OCI-LY7 (cell line): Measurements from ENCODE around the gene STX4. TPM values are rescaled to one million over a fixed set of nuclear protein-coding genes. Genes with fewer than 3 reads are reported as not detected.

Experiments
- BruUV-seq: library from RNA; stranded (reverse); fragments of 400-500 nt; replicated peaks from 2 replicates; lab custom pipeline; 2021; lab: Mats Ljungman, UMichigan
- CTCF ChIA-PET: fragments of 300-600 bp; sonication (Branson Sonifier 250); formaldehyde crosslinking; loops from one replicate; lab custom pipeline; 2022; ENCODE audit warnings: antibody characterized with exemption; ENCODE audit not compliant: unreplicated experiment; lab: Charles Lee
- POLR2A ChIA-PET: fragments of 300-600 bp; sonication (Branson Sonifier 250); formaldehyde crosslinking; loops from one replicate; lab custom pipeline; 2022; ENCODE audit warnings: antibody characterized with exemption; lab: Charles Lee
- DNase-seq: peaks from one replicate; pipeline ENCODE4 v3.0.0-alpha.2; 2015; ENCODE audit warnings: low spot score
- H2AFZ ChIP-seq: fragments of 200-600 bp; sonication (generic), shearing (Covaris generic); 2 replicates; pipeline ENCODE4 v1.6.1; 2014; ENCODE audit warnings: mild to moderate bottlenecking, antibody characterized with exemption, low read length, moderate library complexity
- H3K27ac ChIP-seq: fragments of 200-600 bp; sonication (generic); 2 replicates; pipeline ENCODE4 v1.5.1; 2014; ENCODE audit warnings: mixed run types, low read depth, mild to moderate bottlenecking, moderate library complexity, low read length, inconsistent platforms; ENCODE audit not compliant: poor library complexity, severe bottlenecking
- H3K36me3 ChIP-seq: fragments of 200-600 bp; sonication (generic); 2 replicates; pipeline ENCODE4 v1.6.1; 2014; ENCODE audit warnings: mild to moderate bottlenecking, antibody characterized with exemption, low read length, moderate library complexity, mixed read lengths; ENCODE audit not compliant: insufficient read depth
- H3K4me1 ChIP-seq: fragments of 200-600 bp; sonication (generic); 2 replicates; pipeline ENCODE4 v1.5.1; 2014; ENCODE audit warnings: mild to moderate bottlenecking, low read length; ENCODE audit not compliant: insufficient read depth, poor library complexity, severe bottlenecking
- H3K4me2 ChIP-seq: fragments of 200-600 bp; sonication (generic); 2 replicates; pipeline ENCODE4 v1.6.1; 2014; ENCODE audit warnings: mild to moderate bottlenecking, low read length
- H3K4me3 ChIP-seq: fragments of 200-600 bp; sonication (generic); 2 replicates; pipeline ENCODE4 v1.5.1; 2014; ENCODE audit warnings: mild to moderate bottlenecking, low read depth, low read length; ENCODE audit not compliant: poor library complexity, severe bottlenecking
- H3K79me2 ChIP-seq: fragments of 200-600 bp; sonication (generic); 2 replicates; pipeline ENCODE4 v1.6.1; 2016; ENCODE audit warnings: low read depth, mild to moderate bottlenecking, low read length, moderate library complexity, mixed read lengths; ENCODE audit not compliant: insufficient read depth
- H3K9me2 ChIP-seq: fragments of 200-600 bp; sonication (generic); 2 replicates; pipeline ENCODE4 v1.6.1; 2016; ENCODE audit warnings: mild to moderate bottlenecking, low read length, mixed read lengths; ENCODE audit not compliant: insufficient read depth
- H3K9me3 ChIP-seq: fragments of 200-600 bp; sonication (generic); 2 replicates; pipeline ENCODE4 v1.6.1; 2014; ENCODE audit warnings: mild to moderate bottlenecking, mixed run types, low read length, mixed read lengths
- H4K20me1 ChIP-seq: fragments of 200-600 bp; sonication (generic); 2 replicates; pipeline ENCODE4 v1.6.1; 2014; ENCODE audit warnings: mild to moderate bottlenecking, antibody characterized with exemption, low read length, moderate library complexity, mixed read lengths; ENCODE audit not compliant: insufficient read depth
- EZH2phosphoT487 ChIP-seq: fragments of 200-600 bp; sonication (generic); IDR thresholded peaks from 2 replicates; pipeline ENCODE4 v1.6.1; 2018; ENCODE audit warnings: low read depth, borderline replicate concordance, mild to moderate bottlenecking, mixed run types, antibody characterized with exemption, low read length, moderate library complexity, mixed read lengths
- intact Hi-C: fragments of 100-400 bp; cut with micrococcal nuclease; formaldehyde crosslinking; loops from one replicate; pipeline ENCODE4 v1.10.0; 2022; ENCODE audit not compliant: unreplicated experiment
- total RNA-seq, 2 experiments: library from RNA; depleted of rRNA in 1 of 2; stranded (reverse); fragments of >200 nt in 1 of 2; shearing (Covaris generic) in 1 of 2; gene quantifications; 2 replicates each; pipeline ENCODE4 v1.2.3, GENCODE V29; 2014 to 2022
- TF ChIP-seq, protein P1 (sequence below): fragments of 200-600 bp; sonication (generic); conservative IDR thresholded peaks from 2 replicates; pipeline ENCODE4 v1.5.1; 2014; ENCODE audit warnings: mild to moderate bottlenecking, antibody characterized with exemption, low read length, moderate library complexity, mixed read lengths

The STX4 gene
- total RNA-seq, 2 experiments from 2014 or later = 16.6 to 40.5 TPM

DNA sequence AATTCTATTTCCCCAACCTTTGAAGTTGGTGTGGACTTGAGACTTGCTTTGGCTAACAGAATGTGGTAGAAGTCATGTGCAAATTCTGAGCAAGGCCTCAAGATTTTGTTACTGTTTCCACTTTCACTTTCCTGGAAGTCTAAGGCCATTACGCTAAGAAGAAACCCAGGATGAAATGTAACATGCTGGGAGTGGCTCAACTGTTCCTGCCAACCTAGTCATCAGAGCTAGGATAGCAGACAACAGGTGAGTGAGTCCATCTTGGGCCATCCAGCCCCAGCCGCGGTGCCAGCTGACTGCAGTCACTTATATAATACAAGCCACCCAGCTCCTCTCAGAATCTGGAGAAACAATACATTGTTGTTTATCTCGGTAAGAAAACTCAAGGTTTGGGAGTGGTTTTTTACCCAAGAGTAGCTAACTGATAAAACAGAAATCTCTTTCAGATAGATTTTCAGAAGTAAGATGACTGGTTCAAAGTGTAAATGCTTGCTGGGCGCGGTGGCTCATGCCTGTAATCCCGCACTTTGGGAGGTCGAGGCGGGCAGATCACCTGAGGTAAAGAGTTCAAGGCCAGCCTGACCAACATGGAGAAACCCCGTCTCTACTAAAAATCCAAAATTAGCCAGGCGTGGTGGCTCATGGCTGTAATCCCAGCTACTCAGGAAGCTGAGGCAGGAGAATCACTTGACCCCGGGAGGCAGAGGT lies 10.7 kb upstream of the STX4 start:
- Histone ChIP-seq H3K27ac (no peak overlapping the region), H3K4me2 (no peak overlapping the region), H3K4me1 (no peaks in the 10 kb centered on the region), H3K36me3 (no peaks in the 10 kb centered on the region), H2AFZ (no peak overlapping the region), H3K9me3 (no peaks in the 10 kb centered on the region), H4K20me1 (no peaks in the 10 kb centered on the region), H3K79me2 (no peaks in the 10 kb centered on the region), H3K4me3 (no peak overlapping the region), H3K9me2 (no peaks in the 10 kb centered on the region)
- POLR2A ChIA-PET = interaction anchor here (0.6 to 1.1 kb wide), 2 partner anchors 243 to 437 kb away, joined by 3 to 4 read pairs; no protein-coding TSS in a partner anchor
- intact Hi-C loops = no loop called here
- no peak for DNase-seq
- TF ChIP-seq EZH2phosphoT487 = no peak
- TF ChIP-seq, protein P1, sequence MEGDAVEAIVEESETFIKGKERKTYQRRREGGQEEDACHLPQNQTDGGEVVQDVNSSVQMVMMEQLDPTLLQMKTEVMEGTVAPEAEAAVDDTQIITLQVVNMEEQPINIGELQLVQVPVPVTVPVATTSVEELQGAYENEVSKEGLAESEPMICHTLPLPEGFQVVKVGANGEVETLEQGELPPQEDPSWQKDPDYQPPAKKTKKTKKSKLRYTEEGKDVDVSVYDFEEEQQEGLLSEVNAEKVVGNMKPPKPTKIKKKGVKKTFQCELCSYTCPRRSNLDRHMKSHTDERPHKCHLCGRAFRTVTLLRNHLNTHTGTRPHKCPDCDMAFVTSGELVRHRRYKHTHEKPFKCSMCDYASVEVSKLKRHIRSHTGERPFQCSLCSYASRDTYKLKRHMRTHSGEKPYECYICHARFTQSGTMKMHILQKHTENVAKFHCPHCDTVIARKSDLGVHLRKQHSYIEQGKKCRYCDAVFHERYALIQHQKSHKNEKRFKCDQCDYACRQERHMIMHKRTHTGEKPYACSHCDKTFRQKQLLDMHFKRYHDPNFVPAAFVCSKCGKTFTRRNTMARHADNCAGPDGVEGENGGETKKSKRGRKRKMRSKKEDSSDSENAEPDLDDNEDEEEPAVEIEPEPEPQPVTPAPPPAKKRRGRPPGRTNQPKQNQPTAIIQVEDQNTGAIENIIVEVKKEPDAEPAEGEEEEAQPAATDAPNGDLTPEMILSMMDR = no peak
- CTCF ChIA-PET = no interaction called here
- no TSS peak for BruUV-seq

DNA sequence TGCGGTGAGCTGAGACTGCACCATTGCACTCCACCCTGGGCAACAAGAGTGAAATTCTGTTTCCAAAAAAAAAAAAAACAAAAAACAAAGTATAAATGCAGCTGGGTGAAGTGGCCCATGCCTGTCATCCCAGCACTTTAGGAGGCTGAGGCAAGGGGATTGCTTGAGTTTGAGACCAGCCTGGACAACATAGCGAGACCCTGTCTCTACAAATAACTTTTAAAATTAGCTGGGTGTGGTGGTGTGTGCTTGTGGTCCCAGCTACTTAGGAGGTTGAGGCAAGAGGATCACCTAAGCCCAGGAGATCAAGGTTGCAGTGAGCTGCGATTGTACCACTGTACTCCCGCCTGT lies 10.1 kb upstream of the STX4 start:
- POLR2A ChIA-PET = interaction anchor here (1.1 kb wide), 1 partner anchor 242 kb away, joined by 4 read pairs; no protein-coding TSS in a partner anchor
- Histone ChIP-seq H3K79me2 (no peaks in the 10 kb centered on the region), H3K36me3 (no peaks in the 10 kb centered on the region), H4K20me1 (no peaks in the 10 kb centered on the region), H3K9me3 (no peaks in the 10 kb centered on the region), H2AFZ (no peak overlapping the region), H3K4me3 (no peak overlapping the region), H3K27ac (no peak overlapping the region), H3K4me2 (no peak overlapping the region), H3K4me1 (no peaks in the 10 kb centered on the region), H3K9me2 (no peaks in the 10 kb centered on the region)
- intact Hi-C loops = no loop called here
- no TSS peak for BruUV-seq
- no peak for TF ChIP-seq EZH2phosphoT487
- TF ChIP-seq, protein P1 = no peak
- no peak for DNase-seq
- CTCF ChIA-PET = interaction anchor here (0.5 kb wide), 1 partner anchor 38 kb away, joined by 3 read pairs; no protein-coding TSS in a partner anchor
